Skin epidermis (tissue), 12 donors: ENCODE measurements around the gene SPR.
A peak's percentile ranks its signal among the peaks of the same experiment; 100 is the strongest.

ENCODE experiments used
- H3K27ac ChIP-seq, 21 experiments: fragments of 200-600 bp; sonication (generic) in 11 of 21; one replicate each; pipeline ENCODE4 v1.5.0; 2020; ENCODE audit warnings: mild to moderate bottlenecking in 3 of 21, inconsistent platforms in 2 of 21, moderate library complexity in 2 of 21
- H3K4me3 ChIP-seq, 7 experiments: fragments of 200-600 bp; sonication (generic) in 2 of 7; one replicate each; pipeline ENCODE4 v1.5.0; 2020; ENCODE audit warnings: inconsistent platforms in 2 of 7, mild to moderate bottlenecking in 2 of 7, moderate library complexity in 1 of 7

The SPR gene

DNA sequence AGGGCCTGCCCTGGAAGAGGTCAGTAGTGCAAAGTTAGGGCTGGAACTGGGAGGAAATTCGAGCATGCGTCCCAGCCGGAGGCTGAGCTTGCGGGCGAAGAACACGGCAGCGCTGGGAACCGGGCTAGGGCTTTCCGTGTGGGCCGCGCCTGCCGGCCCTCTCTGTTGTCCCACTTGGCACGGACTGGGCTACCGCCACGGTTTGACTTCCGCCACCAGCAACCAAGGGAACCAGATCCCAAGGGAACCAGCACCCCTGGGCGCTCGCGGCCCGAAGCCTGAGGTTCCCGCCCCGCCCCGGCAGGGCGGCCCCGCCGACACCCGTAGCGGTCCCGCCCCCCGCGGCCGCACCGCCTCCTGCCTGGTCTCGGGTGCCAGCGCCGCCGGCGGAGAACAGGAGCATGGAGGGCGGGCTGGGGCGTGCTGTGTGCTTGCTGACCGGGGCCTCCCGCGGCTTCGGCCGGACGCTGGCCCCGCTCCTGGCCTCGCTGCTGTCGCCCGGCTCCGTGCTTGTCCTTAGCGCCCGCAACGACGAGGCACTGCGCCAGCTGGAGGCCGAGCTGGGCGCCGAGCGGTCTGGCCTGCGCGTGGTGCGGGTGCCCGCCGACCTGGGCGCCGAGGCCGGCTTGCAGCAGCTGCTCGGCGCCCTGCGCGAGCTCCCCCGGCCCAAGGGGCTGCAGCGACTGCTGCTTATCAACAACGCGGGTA is at the start of gene SPR:
TSS of gene SPR (plus strand) at position 377 of the 708 bp plus-strand sequence. CDS start at position 402, 25 bp downstream.
- Histone ChIP-seq H3K4me3 (peak within 1 kb of the TSS; percentile 45 to 75 (median 56)), H3K27ac (peak within 1 kb of the TSS in 16 of 21 experiments; percentile 13 to 85 (median 70))

DNA sequence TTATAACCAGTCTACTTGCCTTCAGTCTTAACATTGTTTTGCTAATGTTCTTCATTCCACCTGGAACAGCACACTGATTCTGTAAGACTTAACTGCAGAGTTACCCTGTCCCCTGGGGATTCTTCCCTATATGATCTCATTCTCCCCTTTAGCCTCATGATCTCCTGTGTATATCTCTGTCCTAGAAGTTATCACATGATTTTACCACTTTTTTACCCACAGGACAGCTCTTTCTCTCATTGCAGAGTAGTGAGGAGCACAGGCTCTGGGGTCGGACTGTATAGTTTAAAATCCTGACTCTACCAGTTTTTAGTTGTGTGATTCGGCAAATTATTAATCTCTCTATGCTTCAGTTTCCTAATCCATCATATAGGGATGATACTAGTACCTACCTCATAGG is 47.1 kb upstream of the SPR start:
- Histone ChIP-seq H3K27ac (no peak overlapping the region), H3K4me3 (no peak overlapping the region)

DNA sequence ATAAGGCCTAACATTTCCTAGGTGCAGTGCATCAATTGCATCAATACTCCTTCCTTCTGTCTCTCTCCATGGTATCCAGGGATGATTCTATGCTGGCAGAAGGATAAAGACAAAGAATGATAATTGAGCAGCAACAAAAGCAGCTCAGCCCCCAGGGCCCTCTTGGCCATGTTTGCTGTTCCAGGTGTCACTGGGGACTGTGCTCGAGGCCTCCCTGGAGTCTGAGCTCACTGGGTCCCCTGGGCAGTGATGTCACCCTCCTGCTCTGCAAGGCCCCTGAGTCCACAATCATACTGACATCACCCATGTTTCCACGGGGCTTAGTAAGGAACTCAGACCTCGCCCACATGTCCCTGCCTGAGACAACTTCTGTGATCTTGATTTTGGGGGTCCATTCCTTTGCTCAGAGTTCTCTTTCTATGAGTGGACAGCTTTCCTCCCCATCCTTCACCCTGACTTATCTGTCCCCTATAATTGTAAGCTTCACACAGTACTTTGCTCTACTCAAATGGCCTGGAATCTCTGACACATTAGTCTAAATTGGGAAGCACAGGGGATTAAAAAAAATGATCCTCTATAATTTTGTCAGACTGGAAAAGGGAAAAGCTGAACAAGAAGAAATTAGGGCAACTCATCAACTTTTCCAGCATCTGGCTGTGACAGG is 45.6 kb upstream of the SPR start:
- no peak overlapping the region for H3K4me3 ChIP-seq
- no peak overlapping the region for H3K27ac ChIP-seq

DNA sequence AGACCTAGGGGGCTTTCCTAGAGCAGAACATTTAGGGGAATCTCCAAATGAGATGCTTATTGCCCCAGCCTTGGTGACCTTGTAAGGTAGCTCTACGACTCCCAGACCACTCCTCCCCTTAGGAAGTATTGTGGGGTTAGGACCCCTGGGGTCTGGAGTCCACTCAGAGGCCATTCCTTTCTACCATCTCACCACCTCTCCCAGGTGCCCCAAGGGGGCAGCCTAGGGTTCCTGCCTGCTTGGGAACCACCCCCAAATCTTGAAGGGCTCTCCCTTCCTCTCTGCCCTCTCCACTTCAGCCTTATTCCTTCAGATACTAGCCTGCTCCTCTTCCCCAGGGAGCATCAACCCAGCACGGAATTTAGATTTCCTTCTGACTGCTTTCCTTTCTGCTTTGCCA is 43.9 kb upstream of the SPR start:
- H3K4me3 ChIP-seq = no peak overlapping the region
- H3K27ac ChIP-seq = no peak overlapping the region

DNA sequence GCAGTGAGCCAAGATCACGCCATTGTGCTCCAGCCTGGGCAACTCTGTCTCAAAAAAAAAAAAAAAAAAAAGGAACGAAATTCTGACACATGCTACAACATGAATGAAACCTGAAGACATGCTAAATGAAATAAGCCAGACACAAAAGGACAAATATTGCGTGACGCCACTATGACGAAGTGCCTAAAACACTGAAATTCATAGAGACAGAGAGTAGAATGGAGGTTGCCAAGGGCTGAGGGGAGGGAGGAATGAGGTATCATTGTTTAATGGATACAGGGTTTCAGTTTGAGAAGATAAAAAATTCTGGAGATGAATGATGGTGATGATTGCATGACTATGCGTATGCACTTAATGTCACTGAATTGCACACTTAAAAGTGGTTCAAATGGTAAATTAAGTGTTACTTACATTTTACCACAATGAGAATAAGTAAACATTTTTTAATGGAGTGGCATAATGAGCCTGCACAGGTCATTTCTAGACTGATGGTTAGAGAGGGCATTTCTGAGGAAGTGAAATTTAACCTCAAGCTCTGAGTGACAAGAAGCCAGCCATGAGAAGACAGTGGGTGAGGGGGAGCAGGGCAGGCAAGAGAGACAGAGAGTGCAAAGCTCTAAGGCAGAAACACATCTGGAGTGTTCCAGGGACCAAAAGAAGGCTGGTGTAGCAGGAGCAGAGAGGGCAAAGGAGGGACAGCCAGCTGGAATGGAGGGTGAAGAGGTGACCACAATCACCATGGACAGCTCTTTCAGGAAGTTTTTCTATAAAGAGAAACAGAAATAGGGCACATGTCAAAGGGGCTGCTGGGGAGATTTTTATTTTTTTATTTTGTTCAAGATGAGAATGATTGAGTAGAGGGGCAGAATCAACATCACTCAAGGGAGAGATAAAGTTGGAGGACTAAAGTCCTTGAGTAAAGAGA is 40.8 kb upstream of the SPR start:
- no peak overlapping the region for H3K27ac ChIP-seq
- no peak overlapping the region for H3K4me3 ChIP-seq

DNA sequence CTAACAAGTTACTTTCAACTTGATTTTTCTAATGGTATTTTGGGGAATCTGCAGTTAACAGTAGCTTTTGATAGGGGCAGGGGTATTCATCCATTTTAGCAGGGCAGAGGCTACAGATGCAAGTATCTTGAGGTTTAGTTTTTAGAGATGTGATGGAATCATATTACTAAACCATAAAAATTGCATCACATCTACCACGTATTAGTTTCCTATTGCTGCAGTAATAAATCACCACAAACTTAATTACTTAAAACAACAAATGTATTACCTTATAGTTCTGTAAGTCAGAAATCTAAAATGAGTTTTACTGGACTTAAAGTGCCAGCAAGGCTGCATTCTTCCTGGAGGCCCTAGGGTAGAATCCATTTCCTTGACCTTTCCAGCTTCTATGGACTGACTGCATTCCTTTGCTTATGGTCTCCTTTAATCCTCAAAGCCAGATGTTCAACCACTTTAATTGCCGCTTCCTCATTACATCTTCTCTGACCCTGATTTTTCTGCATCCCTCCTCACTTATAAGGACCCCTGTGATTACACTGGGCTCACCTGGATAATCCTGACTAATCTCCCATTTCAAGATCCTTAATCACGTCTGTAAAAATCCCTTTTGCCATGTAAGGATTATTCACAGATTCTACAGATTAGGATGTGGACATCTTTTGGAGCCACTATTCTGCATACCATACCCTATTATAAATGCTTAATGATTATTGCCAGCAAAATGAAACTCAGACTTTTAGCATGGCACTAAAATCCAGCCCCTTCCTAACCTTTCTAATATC is 39.5 kb upstream of the SPR start:
- Histone ChIP-seq H3K27ac (no peak overlapping the region), H3K4me3 (no peak overlapping the region)

DNA sequence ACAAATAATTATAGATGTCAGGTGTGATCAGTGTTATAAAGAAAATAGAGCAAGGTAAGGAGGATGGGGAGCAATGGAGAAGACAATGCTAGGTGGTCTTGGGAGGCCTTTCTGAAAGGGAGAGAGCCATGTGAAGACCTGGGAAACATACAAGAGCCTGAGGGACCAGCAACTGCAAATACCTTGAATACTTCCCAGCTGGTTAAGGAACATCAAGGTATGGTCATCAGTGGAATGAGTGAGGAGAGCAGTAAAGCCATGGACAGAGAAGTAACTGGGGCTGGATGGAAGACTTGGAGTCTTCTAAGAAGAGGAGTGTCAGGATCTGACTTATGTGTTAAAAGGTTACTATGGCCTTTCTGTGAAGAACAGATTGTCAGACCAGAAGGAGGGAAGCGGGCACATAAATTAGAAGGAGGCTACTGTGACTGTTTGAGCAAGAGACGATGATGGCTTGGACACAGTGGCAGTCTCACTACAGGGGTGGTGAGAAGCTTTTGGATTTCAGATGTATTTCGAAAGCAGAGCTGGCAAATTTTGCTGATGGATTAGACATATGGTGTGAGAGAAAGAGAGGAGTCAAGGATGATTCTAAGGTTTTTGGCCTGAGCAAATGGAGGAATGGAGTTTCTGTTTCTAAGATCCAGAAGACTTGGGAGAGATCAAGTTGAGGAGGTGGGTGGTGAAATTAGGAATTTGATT is 38.6 kb upstream of the SPR start:
- Histone ChIP-seq H3K4me3 (no peak overlapping the region), H3K27ac (no peak overlapping the region)

DNA sequence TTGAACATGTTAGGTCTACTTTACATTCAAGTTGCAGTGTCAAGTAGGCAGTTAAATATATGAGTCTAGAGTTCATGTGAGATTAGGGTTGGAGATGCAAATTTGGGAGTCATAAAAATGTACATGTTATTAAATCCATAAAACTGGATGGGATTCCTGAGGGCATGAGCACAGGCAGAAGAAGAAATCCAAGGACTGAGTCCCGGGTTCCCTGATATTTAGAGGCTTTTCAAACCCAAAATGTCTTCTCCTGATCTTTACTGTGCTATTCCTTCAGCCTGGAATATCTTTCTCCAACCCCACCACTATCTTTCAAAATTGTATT is 38.1 kb upstream of the SPR start:
- no peak overlapping the region for H3K27ac ChIP-seq
- no peak overlapping the region for H3K4me3 ChIP-seq

DNA sequence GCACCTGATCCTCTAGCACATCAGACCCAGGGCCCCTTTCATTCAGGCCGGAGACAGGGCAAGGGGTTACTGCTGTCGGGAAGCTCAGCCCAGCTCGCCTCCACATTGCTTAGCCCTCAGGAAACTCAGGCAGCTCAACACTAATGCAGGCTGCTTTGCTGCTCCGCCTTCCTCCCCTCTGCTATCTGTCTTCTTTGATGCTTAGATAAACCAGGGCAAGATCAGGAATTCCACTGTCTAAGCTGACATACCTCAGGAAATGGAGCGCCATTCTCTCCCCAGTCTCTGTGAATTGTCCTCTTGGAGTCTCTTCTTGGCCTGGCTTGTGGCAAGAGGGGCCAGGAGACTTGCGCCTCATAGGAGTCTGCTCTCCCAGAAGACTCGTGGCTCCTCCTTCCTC is 35.9 kb upstream of the SPR start:
- no peak overlapping the region for H3K27ac ChIP-seq
- no peak overlapping the region for H3K4me3 ChIP-seq

DNA sequence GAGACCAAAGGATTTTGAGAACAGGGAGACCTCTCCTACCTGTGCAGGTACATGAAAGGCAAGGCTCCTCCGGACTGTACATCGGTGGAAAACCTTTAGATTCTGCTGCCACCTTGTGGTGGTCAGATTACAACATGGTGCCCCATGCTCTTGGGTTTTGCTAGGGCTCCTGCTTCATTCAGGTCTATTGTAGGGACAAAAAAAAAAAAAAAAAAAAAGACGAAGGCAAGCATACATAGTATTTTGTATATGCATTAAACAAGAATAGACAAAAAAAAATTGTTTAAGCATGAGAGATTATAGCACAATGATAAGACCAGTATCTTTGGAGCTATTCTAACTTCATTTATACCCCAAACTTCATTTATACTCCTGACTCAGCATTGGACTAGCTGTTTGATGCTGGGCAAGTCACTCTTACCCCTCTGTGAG is 27.4 kb upstream of the SPR start:
- Histone ChIP-seq H3K4me3 (no peak overlapping the region), H3K27ac (no peak overlapping the region)

DNA sequence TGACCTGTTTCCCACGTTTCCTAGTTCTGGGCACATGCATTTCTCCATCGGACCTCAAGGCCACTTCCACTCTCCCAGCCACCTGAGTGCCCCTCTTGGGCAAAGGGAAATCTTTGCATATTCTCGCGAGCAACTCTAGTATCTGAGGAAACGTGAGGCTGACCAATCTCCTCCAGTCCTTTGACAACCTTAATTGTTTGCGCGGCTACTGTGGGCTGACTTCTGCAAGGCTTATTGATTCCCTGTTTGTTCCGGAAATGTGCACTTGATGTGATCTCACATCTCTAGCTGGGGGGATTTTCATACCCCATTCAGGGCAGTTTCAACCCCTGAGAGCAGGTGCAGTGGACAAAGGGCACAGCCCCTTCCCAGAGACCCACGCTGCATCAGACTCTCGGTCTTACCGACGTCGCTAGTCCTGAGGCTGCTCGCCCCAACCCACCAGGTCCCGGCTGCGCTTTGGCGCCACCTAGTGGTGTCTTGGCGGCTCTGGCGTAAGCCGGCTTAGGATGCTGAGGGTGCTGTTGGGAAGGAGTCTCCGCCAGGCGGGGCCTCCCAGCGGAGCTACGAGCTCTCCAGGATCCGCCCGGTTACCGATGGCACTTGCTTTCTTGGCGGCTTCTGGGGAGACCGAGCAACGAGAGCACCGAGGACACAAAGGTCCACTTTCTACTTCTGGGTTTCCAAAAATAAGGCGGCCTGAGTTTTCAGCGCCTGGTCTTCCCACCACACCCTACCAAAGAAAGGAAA is 24.8 kb upstream of the SPR start:
- peak overlapping the region in 2 of 7 experiments; percentile 9 to 15 for H3K4me3 ChIP-seq

DNA sequence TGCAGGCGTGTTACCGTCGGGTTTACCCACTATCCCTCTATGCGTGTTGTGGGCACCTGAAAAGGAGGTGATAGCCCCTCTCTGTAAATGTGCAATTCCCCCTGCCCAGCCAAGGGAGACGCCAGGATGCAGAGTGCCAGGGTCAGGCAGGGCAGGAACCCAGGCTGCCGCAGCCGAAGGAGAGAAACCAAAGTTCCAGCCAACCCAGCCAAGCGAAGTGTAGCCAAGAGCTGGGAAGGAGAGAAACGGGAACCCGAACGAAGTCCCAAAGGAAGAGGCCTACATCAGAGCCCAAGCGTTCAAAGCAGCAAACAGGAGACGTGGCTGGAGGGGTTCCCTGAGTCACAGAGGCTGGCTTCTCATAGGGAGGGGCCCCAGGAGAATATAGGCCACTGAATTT is 24.2 kb upstream of the SPR start:
- Histone ChIP-seq H3K27ac (no peak overlapping the region), H3K4me3 (peak overlapping the region in 2 of 7 experiments; percentile 9 to 15)

More for the DNA sequence above, 24.8 kb upstream of the SPR start:
- H3K27ac ChIP-seq = no peak overlapping the region

DNA sequence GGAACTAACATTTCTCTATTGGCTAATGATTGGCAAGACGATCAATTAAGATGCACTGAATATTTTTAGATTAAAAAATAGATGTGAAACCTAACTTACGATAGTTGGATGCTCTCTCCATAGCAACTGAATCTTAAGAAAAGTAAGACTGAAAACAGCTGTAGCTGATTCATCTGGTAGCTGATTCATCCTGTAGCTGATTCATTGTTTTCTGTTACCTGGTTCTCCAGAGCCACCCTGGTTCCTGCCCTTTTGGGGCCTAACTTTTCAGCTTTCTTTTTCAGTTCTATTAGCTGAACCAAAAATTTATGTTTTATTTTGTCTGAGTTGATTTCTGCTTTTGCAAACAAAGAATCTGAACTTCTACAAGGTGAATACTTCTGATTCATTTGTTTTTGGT is 22.7 kb upstream of the SPR start:
- no peak overlapping the region for H3K27ac ChIP-seq
- no peak overlapping the region for H3K4me3 ChIP-seq

DNA sequence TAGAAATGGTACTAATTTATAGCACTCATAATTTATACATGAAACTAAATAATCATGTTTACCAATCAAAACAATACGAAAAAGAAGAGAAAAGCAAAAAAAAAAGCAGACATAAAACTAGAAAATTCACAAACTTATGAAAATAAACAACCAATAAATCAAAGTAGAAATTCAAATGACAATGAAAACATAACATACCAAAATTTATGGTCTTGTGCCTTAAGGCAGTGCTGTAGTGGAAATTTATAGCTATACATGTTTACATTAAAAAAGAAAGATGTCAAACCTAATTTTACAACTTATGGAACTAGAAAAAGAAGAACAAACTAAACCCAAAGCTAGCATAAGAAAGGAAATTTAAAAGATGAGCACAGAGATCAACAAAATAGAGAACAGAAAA is 16.1 kb upstream of the SPR start:
- Histone ChIP-seq H3K4me3 (no peak overlapping the region), H3K27ac (no peak overlapping the region)

DNA sequence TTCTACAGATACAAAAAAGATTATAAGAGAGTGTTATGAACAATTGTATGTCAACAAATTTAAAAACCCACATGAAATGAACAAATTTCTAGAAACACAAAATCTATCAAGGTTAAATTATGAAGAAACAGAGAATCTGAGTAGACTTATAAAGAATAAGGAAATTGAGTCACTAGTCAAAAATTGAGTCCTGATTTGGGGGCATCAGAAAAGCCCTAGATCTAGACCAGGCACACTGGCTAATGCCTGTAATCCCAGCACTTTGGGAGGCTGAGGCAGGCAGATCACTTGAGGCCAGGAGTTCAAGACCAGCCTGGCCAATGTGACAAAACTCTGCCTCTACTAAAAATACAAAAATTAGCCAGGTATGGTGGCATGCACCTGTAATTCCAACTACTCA is 15.3 kb upstream of the SPR start:
- H3K4me3 ChIP-seq = no peak overlapping the region
- no peak overlapping the region for H3K27ac ChIP-seq

DNA sequence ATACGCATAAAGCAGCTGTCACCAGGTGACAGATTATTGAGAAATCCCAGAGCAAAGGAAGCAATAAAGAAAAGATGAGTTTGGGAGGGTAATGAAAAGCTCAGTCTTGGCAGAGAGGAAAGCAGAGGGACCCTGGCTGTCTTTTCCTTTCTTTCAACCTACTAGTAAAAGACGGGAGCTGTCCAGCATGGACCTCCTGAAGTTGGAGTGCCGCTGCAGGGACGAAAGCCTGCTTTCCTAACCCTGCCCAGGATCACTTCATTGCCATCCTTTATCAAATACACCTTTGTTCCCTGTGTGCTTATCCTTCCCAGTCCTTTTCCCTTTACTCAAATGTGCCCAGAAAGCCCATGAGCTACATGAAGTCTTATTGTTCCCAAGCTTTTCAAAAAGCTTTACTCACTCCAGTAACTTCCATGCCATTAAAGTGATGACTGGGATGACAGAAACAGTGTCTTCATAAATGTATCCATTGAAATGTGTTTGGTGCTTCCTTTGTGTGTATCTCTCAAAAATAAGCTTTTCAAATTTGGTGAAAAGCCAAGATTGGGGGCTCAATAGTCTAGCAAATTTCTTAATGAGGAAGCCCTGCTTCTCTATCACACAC is 3.7 kb upstream of the SPR start:
- Histone ChIP-seq H3K27ac (no peak overlapping the region), H3K4me3 (no peak overlapping the region)

DNA sequence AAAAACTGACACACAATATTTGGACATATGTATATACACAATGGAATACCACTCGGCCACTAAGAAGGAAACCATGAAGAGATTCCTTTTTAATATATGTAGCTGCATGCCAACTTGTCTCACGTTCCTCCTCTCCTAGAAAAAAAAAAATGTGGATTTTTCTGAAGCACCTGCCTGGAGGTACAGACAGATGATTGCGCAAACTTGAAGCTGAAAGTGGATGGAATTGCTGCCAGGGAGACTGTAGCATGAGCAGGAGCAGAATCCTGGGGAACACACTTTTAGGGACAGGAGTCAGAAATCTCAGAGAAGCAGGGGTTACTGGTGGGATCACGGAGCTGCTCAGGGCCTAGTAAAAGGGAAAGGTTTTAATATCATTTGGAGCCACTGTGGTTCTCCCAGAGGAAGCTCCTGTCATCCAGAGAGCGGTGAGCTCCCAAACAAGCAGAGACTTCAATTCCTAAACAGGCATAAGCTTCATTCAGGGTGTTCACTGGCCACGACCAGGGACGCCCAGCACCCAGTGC is 640 bp upstream of the SPR start:
- Histone ChIP-seq H3K27ac (peak overlapping the region in 5 of 21 experiments; percentile 13 to 85 (median 73)), H3K4me3 (peak overlapping the region; percentile 45 to 75 (median 56))
